OCI-LY7 (cell line): ENCODE results near the gene OSER1. TPM values are rescaled to one million over a fixed set of nuclear protein-coding genes. Genes with fewer than 3 reads are reported as not detected.

Source experiments
- BruUV-seq: library from RNA; stranded (reverse); fragments of 400-500 nt; replicated peaks from 2 replicates; lab custom pipeline; 2021; lab: Mats Ljungman, UMichigan
- CTCF ChIA-PET: fragments of 300-600 bp; sonication (Branson Sonifier 250); formaldehyde crosslinking; loops from one replicate; lab custom pipeline; 2022; ENCODE audit warnings: antibody characterized with exemption; ENCODE audit not compliant: unreplicated experiment; lab: Charles Lee
- POLR2A ChIA-PET: fragments of 300-600 bp; sonication (Branson Sonifier 250); formaldehyde crosslinking; loops from one replicate; lab custom pipeline; 2022; ENCODE audit warnings: antibody characterized with exemption; lab: Charles Lee
- DNase-seq: peaks from one replicate; pipeline ENCODE4 v3.0.0-alpha.2; 2015; ENCODE audit warnings: low spot score
- H2AFZ ChIP-seq: fragments of 200-600 bp; sonication (generic), shearing (Covaris generic); 2 replicates; pipeline ENCODE4 v1.6.1; 2014; ENCODE audit warnings: mild to moderate bottlenecking, antibody characterized with exemption, low read length, moderate library complexity
- H3K27ac ChIP-seq: fragments of 200-600 bp; sonication (generic); 2 replicates; pipeline ENCODE4 v1.5.1; 2014; ENCODE audit warnings: mixed run types, low read depth, mild to moderate bottlenecking, moderate library complexity, low read length, inconsistent platforms; ENCODE audit not compliant: poor library complexity, severe bottlenecking
- H3K36me3 ChIP-seq: fragments of 200-600 bp; sonication (generic); 2 replicates; pipeline ENCODE4 v1.6.1; 2014; ENCODE audit warnings: mild to moderate bottlenecking, antibody characterized with exemption, low read length, moderate library complexity, mixed read lengths; ENCODE audit not compliant: insufficient read depth
- H3K4me1 ChIP-seq: fragments of 200-600 bp; sonication (generic); 2 replicates; pipeline ENCODE4 v1.5.1; 2014; ENCODE audit warnings: mild to moderate bottlenecking, low read length; ENCODE audit not compliant: insufficient read depth, poor library complexity, severe bottlenecking
- H3K4me2 ChIP-seq: fragments of 200-600 bp; sonication (generic); 2 replicates; pipeline ENCODE4 v1.6.1; 2014; ENCODE audit warnings: mild to moderate bottlenecking, low read length
- H3K4me3 ChIP-seq: fragments of 200-600 bp; sonication (generic); 2 replicates; pipeline ENCODE4 v1.5.1; 2014; ENCODE audit warnings: mild to moderate bottlenecking, low read depth, low read length; ENCODE audit not compliant: poor library complexity, severe bottlenecking
- H3K79me2 ChIP-seq: fragments of 200-600 bp; sonication (generic); 2 replicates; pipeline ENCODE4 v1.6.1; 2016; ENCODE audit warnings: low read depth, mild to moderate bottlenecking, low read length, moderate library complexity, mixed read lengths; ENCODE audit not compliant: insufficient read depth
- H3K9me2 ChIP-seq: fragments of 200-600 bp; sonication (generic); 2 replicates; pipeline ENCODE4 v1.6.1; 2016; ENCODE audit warnings: mild to moderate bottlenecking, low read length, mixed read lengths; ENCODE audit not compliant: insufficient read depth
- H3K9me3 ChIP-seq: fragments of 200-600 bp; sonication (generic); 2 replicates; pipeline ENCODE4 v1.6.1; 2014; ENCODE audit warnings: mild to moderate bottlenecking, mixed run types, low read length, mixed read lengths
- H4K20me1 ChIP-seq: fragments of 200-600 bp; sonication (generic); 2 replicates; pipeline ENCODE4 v1.6.1; 2014; ENCODE audit warnings: mild to moderate bottlenecking, antibody characterized with exemption, low read length, moderate library complexity, mixed read lengths; ENCODE audit not compliant: insufficient read depth
- CTCF ChIP-seq: fragments of 200-600 bp; sonication (generic); conservative IDR thresholded peaks from 2 replicates; pipeline ENCODE4 v1.5.1; 2014; ENCODE audit warnings: mild to moderate bottlenecking, antibody characterized with exemption, low read length, moderate library complexity, mixed read lengths
- EZH2phosphoT487 ChIP-seq: fragments of 200-600 bp; sonication (generic); IDR thresholded peaks from 2 replicates; pipeline ENCODE4 v1.6.1; 2018; ENCODE audit warnings: low read depth, borderline replicate concordance, mild to moderate bottlenecking, mixed run types, antibody characterized with exemption, low read length, moderate library complexity, mixed read lengths
- intact Hi-C: fragments of 100-400 bp; cut with micrococcal nuclease; formaldehyde crosslinking; loops from one replicate; pipeline ENCODE4 v1.10.0; 2022; ENCODE audit not compliant: unreplicated experiment
- total RNA-seq, 2 experiments: library from RNA; depleted of rRNA in 1 of 2; stranded (reverse); fragments of >200 nt in 1 of 2; shearing (Covaris generic) in 1 of 2; gene quantifications; 2 replicates each; pipeline ENCODE4 v1.2.3, GENCODE V29; 2014 to 2022

The OSER1 gene
- total RNA-seq, 2 experiments from 2014 or later, result 28.1 to 31.9 TPM

DNA sequence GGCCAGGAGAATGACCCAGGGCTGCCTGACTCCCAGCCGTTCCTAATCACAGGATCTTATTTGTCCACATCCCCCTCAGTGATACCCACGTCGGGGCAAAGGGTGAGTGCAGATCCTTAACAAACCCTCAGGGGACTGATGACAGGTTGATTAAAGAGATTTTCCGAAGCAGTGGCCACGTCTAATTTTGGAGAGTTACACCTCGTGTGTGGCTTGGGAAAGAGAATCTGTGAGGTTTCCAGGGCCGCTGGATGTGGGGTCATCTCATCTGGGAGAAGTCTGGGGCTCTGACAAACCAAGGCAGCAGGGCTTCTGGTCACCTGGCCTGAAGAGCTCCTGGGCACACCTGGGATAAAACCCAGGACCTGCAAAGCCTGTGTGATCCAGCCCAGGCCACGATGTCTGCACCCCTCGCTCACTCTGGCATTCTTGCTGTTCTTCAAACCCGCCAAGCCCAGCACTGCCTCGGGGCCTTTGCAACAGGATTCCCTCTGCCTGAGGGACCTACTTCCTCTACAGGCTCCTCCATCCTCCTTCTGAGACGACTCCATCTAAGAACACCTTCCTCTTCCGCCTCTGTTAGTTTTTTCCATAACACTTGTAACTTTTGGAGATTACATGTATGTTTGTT, 28.3 kb downstream of the OSER1 start:
- peaks cover 1% of the 10 kb centered on the region for H3K4me1 ChIP-seq
- H3K27ac ChIP-seq, result no peak overlapping the region
- TF ChIP-seq EZH2phosphoT487 (no peak), CTCF (no peak)
- no peak overlapping the region for H3K4me3 ChIP-seq
- no TSS peak for BruUV-seq
- DNase-seq, result no peak
- no peaks in the 10 kb centered on the region for H3K9me3 ChIP-seq
- no peaks in the 10 kb centered on the region for H4K20me1 ChIP-seq
- H3K36me3 ChIP-seq, result no peaks in the 10 kb centered on the region
- no peak overlapping the region for H2AFZ ChIP-seq
- no peak overlapping the region for H3K4me2 ChIP-seq
- no peaks in the 10 kb centered on the region for H3K9me2 ChIP-seq
- ChIA-PET POLR2A (no interaction called here), CTCF (no interaction called here)
- intact Hi-C loops, result no loop called here
- no peaks in the 10 kb centered on the region for H3K79me2 ChIP-seq

DNA sequence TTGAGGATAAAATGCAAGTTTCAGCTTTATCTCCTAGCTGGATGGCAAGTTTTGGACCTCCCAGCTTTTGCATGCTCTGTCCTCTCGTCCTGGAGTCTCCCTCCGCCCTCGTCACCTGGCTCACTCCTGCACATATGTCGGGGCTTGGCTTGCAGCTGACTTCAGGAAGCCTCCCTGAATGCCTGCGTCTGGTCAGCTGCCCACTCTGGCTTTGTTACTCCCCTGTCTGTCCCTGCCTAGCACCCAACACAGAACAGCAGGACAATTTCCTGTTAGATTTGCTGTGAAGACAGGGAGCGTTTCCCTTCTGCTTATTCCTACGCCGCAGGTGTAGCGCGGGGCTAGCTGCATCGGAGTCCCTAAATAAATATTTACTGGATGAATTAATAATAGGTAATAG, 29.0 kb downstream of the OSER1 start:
- ChIA-PET CTCF (no interaction called here), POLR2A (no interaction called here)
- H3K9me2 ChIP-seq, result no peaks in the 10 kb centered on the region
- no peaks in the 10 kb centered on the region for H3K9me3 ChIP-seq
- H3K36me3 ChIP-seq, result no peaks in the 10 kb centered on the region
- no peak for TF ChIP-seq CTCF
- no peaks in the 10 kb centered on the region for H3K4me1 ChIP-seq
- no peaks in the 10 kb centered on the region for H4K20me1 ChIP-seq
- no peak overlapping the region for H3K27ac ChIP-seq
- H3K79me2 ChIP-seq, result no peaks in the 10 kb centered on the region
- no peak overlapping the region for H3K4me3 ChIP-seq
- DNase-seq, result no peak
- intact Hi-C loops, result no loop called here
- no peak overlapping the region for H2AFZ ChIP-seq
- H3K4me2 ChIP-seq, result no peak overlapping the region
- BruUV-seq, result no TSS peak

DNA sequence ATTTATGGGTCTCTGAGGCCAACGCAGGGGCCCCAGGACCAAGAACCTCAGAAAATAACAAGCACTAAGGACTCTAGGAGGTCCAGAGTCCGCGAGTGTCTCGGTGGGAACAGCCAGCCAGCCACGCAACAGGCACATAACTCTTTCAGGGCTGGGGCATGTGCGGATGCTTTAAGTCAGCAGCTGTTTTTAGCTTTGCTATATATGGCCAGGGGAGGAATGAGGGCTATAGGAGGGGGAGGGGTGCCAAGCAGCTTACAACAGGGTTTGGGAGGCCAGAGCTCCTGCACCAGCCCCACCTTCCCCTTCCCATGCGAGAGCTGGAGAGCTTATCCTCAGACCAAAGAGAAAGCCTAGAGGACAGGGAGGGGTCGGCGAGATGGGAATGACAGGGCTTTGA, 29.8 kb downstream of the OSER1 start:
- BruUV-seq, result no TSS peak
- TF ChIP-seq EZH2phosphoT487 (no peak), CTCF (no peak)
- Histone ChIP-seq H3K36me3 (no peaks in the 10 kb centered on the region), H3K9me2 (no peaks in the 10 kb centered on the region), H4K20me1 (no peaks in the 10 kb centered on the region), H3K9me3 (no peaks in the 10 kb centered on the region), H3K27ac (no peak overlapping the region), H2AFZ (no peak overlapping the region), H3K4me3 (no peak overlapping the region), H3K79me2 (no peaks in the 10 kb centered on the region), H3K4me2 (no peak overlapping the region), H3K4me1 (no peaks in the 10 kb centered on the region)
- POLR2A ChIA-PET, result no interaction called here
- no peak for DNase-seq
- CTCF ChIA-PET, result no interaction called here
- intact Hi-C loops, result no loop called here
